Measurements from ENCODE around the gene PRDM11.
"Not testable (repeated sequence)": the region's sequence is repeated elsewhere in the genome, so short reads cannot be mapped to it uniquely, and the experiment has no call there.

Gene PRDM11

GRCh38 chr11:45238724-45239123, 92.3 kb downstream of the PRDM11 start:
- no peak for DNase-seq

- no peak for DNase-seq
These were observed 93.3 kb downstream of the PRDM11 start for GRCh38 chr11:45239733-45240132.

- DNase-seq = no peak
These were observed 97.5 kb downstream of the PRDM11 start for GRCh38 chr11:45243967-45244366.

- DNase-seq = no peak
These were observed 99.0 kb downstream of the PRDM11 start for GRCh38 chr11:45245218-45246045.

- no peak for DNase-seq
These were observed 99.8 kb downstream of the PRDM11 start for GRCh38 chr11:45246241-45246640.

- DNase-seq = no peak
These were observed 101.0 kb downstream of the PRDM11 start for GRCh38 chr11:45247433-45247832.

GRCh38 chr11:45248501-45249011, 102.1 kb downstream of the PRDM11 start:
- DNase-seq = no peak

- DNase-seq = not testable (repeated sequence)
These were observed 102.9 kb downstream of the PRDM11 start for GRCh38 chr11:45249372-45249771.

GRCh38 chr11:45250035-45250718, 103.7 kb downstream of the PRDM11 start:
- no peak for DNase-seq

- no peak for DNase-seq
These were observed 105.9 kb downstream of the PRDM11 start for GRCh38 chr11:45252134-45252856.

- no peak for DNase-seq
These were observed 106.4 kb downstream of the PRDM11 start for GRCh38 chr11:45252877-45253276.

GRCh38 chr11:45253640-45254039, 107.2 kb downstream of the PRDM11 start:
- no peak for DNase-seq

- DNase-seq = no peak
These were observed 107.6 kb downstream of the PRDM11 start for GRCh38 chr11:45254070-45254469.

GRCh38 chr11:45258982-45259530, 112.6 kb downstream of the PRDM11 start:
- no peak for DNase-seq

GRCh38 chr11:45259592-45259991, 113.2 kb downstream of the PRDM11 start:
- DNase-seq = no peak

- no peak for DNase-seq
These were observed 113.6 kb downstream of the PRDM11 start for GRCh38 chr11:45260071-45260470.

- DNase-seq = no peak
These were observed 116.5 kb downstream of the PRDM11 start for GRCh38 chr11:45262900-45263299.

- DNase-seq = no peak
These were observed 117.3 kb downstream of the PRDM11 start for GRCh38 chr11:45263773-45264172.

GRCh38 chr11:45264839-45265515, 118.5 kb downstream of the PRDM11 start:
- DNase-seq = no peak

- no peak for DNase-seq
These were observed 119.7 kb downstream of the PRDM11 start for GRCh38 chr11:45265969-45266675.

- DNase-seq = no peak
These were observed 120.2 kb downstream of the PRDM11 start for GRCh38 chr11:45266676-45267020.

- DNase-seq = no peak
These were observed 120.6 kb downstream of the PRDM11 start for GRCh38 chr11:45267052-45267451.
